ENCODE measurements around the gene ABI3BP.

GRCh38 chr3:100726706-100727105 lies 266.5 kb downstream of the ABI3BP start:
- TF ChIP-seq NRF1 (IDR thresholded peaks at IDR 0.05; ENCODE audit: low read depth, low read length) (no peak), EZH2phosphoT487 (IDR thresholded peaks at IDR 0.05; ENCODE audit: borderline replicate concordance, low read depth) (no peak), EP300 (IDR thresholded peaks at IDR 0.05; ENCODE audit: borderline replicate concordance in 1 of 2, low read depth in 1 of 2, low read length in 1 of 2) (no peak), RAD21 (IDR thresholded peaks at IDR 0.05; ENCODE audit: low read length) (no peak), PBX3 (IDR thresholded peaks at IDR 0.05) (no peak)
